MM.1S (cell line): Measurements from ENCODE around the gene AK9.
A peak's percentile ranks its signal among the peaks of the same experiment; 100 is the strongest.

Experiments used
- DNase-seq: peaks from one replicate; pipeline ENCODE4 v3.0.0-alpha.2; 2015
- H2AFZ ChIP-seq: fragments of 300-600 bp; sonication (generic); 2 replicates; pipeline ENCODE4 v1.6.0; 2016; ENCODE audit warnings: antibody characterized with exemption, low read length
- H3F3A ChIP-seq: fragments of 300-600 bp; sonication (generic); 2 replicates; pipeline ENCODE4 v1.6.1; 2016; ENCODE audit warnings: mild to moderate bottlenecking, antibody characterized with exemption, low read length, moderate library complexity, mixed read lengths; ENCODE audit not compliant: insufficient read depth
- H3K27ac ChIP-seq: fragments of 300-600 bp; sonication (generic); 2 replicates; pipeline ENCODE4 v1.5.1; 2016; ENCODE audit warnings: mild to moderate bottlenecking, low read length
- H3K27me3 ChIP-seq: fragments of 300-600 bp; sonication (generic); replicated peaks from 2 replicates; pipeline ENCODE4 v1.6.0; 2016; ENCODE audit warnings: low read length; ENCODE audit not compliant: insufficient read depth
- H3K36me3 ChIP-seq: fragments of 300-600 bp; sonication (generic); replicated peaks from 2 replicates; pipeline ENCODE4 v1.6.1; 2016; ENCODE audit warnings: mild to moderate bottlenecking, low read length, mixed read lengths; ENCODE audit not compliant: insufficient read depth
- H3K4me1 ChIP-seq: fragments of 300-600 bp; sonication (generic); 2 replicates; pipeline ENCODE4 v1.6.1; 2016; ENCODE audit warnings: low read length, mixed read lengths
- H3K4me2 ChIP-seq: fragments of 300-600 bp; sonication (generic); 2 replicates; pipeline ENCODE4 v1.6.0; 2016; ENCODE audit warnings: low read depth, low read length
- H3K4me3 ChIP-seq: fragments of 300-600 bp; sonication (generic); 2 replicates; pipeline ENCODE4 v1.5.1; 2016; ENCODE audit warnings: low read length, mixed read lengths
- H3K79me2 ChIP-seq: fragments of 300-600 bp; sonication (generic); 2 replicates; pipeline ENCODE4 v1.6.1; 2016; ENCODE audit warnings: mixed run types, low read length, mixed read lengths
- H3K9ac ChIP-seq: fragments of 300-600 bp; sonication (generic); 2 replicates; pipeline ENCODE4 v1.6.1; 2016; ENCODE audit warnings: low read length, mixed read lengths
- H3K9me2 ChIP-seq: fragments of 300-600 bp; sonication (generic); replicated peaks from 2 replicates; pipeline ENCODE4 v1.6.1; 2016; ENCODE audit warnings: mild to moderate bottlenecking, low read length, mixed read lengths; ENCODE audit not compliant: insufficient read depth
- H3K9me3 ChIP-seq: fragments of 300-600 bp; sonication (generic); replicated peaks from 2 replicates; pipeline ENCODE4 v1.6.1; 2016; ENCODE audit warnings: mild to moderate bottlenecking, low read length, mixed read lengths; ENCODE audit not compliant: insufficient read depth
- H4K20me1 ChIP-seq: fragments of 300-600 bp; sonication (generic); 2 replicates; pipeline ENCODE4 v1.6.1; 2016; ENCODE audit warnings: mild to moderate bottlenecking, low read length, moderate library complexity, mixed read lengths; ENCODE audit not compliant: insufficient read depth
- EZH2 ChIP-seq: fragments of 300-600 bp; sonication (generic); optimal IDR thresholded peaks from 2 replicates; pipeline ENCODE3; 2017; ENCODE audit warnings: low read depth, mild to moderate bottlenecking, antibody characterized with exemption, low read length, mixed read lengths
- EZH2phosphoT487 ChIP-seq: fragments of 300-600 bp; sonication (generic); IDR thresholded peaks from 2 replicates; pipeline ENCODE4 v1.6.1; 2018; ENCODE audit warnings: antibody characterized with exemption, low read length
- TF ChIP-seq, protein P1 (sequence below): fragments of 300-600 bp; sonication (generic); IDR thresholded peaks from 2 replicates; pipeline ENCODE4 v1.5.1; 2016; ENCODE audit warnings: antibody characterized with exemption, low read length, mixed read lengths

The AK9 gene

DNA sequence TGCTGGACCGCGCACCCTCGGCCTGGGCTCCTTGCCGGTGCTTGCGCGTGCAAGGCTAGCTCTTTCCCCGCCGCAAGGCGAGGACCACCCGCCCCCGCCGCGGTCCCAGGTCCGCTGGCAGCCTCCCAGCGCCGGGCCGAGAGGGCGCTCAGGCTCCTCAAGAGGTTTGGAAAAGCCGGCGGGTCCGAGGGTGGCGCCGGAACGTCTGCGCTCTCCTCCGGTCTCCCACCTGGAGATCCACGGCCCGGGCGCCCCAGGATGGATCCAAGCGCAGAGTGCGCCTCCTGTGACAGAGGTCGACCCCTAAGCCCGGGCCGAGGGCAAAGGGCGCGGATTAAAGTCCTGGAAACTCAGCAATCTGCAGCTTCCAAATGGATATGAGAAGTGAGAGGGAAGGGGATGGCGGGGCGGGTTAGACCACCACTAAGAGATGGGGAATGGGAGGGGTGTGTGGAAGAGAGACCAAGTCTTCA, 234.9 kb downstream of the AK9 start:
- Histone ChIP-seq H3K9me2 (no peaks in the 10 kb centered on the region), H3K4me1 (peaks cover 51% of the 10 kb centered on the region), H3K27me3 (no peaks in the 10 kb centered on the region), H3K4me3 (peak overlapping the region; percentile 85), H3K79me2 (peaks cover 49% of the 10 kb centered on the region), H3K27ac (peak overlapping the region; percentile 62; the same call in 1 of the 2 replicates), H3F3A (peaks cover 45% of the 10 kb centered on the region), H4K20me1 (no peaks in the 10 kb centered on the region), H3K36me3 (no peaks in the 10 kb centered on the region), H3K4me2 (peak overlapping the region; percentile 98), H3K9me3 (no peaks in the 10 kb centered on the region), H3K9ac (peak overlapping the region; percentile 76), H2AFZ (peak overlapping the region; percentile 47)
- DNase-seq: peak; percentile 21
- TF ChIP-seq EZH2phosphoT487 (no peak), EZH2 (no peak)
- TF ChIP-seq, protein P1, sequence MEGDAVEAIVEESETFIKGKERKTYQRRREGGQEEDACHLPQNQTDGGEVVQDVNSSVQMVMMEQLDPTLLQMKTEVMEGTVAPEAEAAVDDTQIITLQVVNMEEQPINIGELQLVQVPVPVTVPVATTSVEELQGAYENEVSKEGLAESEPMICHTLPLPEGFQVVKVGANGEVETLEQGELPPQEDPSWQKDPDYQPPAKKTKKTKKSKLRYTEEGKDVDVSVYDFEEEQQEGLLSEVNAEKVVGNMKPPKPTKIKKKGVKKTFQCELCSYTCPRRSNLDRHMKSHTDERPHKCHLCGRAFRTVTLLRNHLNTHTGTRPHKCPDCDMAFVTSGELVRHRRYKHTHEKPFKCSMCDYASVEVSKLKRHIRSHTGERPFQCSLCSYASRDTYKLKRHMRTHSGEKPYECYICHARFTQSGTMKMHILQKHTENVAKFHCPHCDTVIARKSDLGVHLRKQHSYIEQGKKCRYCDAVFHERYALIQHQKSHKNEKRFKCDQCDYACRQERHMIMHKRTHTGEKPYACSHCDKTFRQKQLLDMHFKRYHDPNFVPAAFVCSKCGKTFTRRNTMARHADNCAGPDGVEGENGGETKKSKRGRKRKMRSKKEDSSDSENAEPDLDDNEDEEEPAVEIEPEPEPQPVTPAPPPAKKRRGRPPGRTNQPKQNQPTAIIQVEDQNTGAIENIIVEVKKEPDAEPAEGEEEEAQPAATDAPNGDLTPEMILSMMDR: peak; percentile 13; the same call in 1 of the 2 replicates

DNA sequence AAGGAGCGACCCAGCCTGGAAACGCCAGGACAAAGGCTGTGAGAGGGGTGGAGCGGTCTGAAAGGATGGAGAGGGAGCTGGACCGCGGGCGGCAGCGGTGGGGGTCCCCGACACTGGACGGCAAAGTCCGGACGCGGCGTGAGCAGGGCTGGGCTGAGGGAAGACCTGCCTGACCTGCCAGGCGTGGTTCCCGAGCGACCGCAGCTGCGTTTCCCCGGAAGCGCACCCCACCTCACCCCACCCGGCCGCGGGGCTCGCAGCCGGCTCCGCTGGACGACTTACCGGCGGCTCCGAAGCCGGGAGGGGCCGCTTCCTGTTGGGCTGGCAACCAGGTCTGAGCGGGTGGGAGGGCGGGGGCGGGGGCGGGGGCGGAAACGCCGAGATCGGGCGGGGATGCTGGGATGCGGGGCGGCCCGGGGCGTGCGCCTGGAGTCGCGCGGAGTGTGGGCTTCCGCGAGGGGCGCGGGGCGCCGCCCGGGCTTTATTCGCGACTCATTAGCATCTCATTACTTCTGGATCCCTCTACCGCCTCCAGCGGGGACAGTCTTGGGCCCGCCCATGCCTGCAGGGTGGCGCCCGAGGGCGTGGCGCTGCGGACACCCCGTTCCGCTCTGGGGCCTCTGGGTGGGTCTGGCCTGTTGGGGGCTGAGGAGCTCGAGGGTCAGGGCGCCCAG, 235.4 kb downstream of the AK9 start, which contains the start of gene MICAL1:
Gene MICAL1 (minus strand): TSS at position 336 of the 674 bp plus-strand sequence. CDS start 1,576 bp downstream, outside the sequence.
- H3K9me3 ChIP-seq: no peaks in the 10 kb centered on the region
- peaks cover 40% of the 10 kb centered on the region for H3F3A ChIP-seq
- peak within 1 kb of the TSS; percentile 98 for H3K4me2 ChIP-seq
- TF ChIP-seq EZH2phosphoT487 (no peak), EZH2 (no peak)
- TF ChIP-seq, protein P1: peak; percentile 30
- peak; percentile 84 for DNase-seq
- no peaks in the 10 kb centered on the region for H3K36me3 ChIP-seq
- no peaks in the 10 kb centered on the region for H3K27me3 ChIP-seq
- peak within 1 kb of the TSS; percentile 82 for H2AFZ ChIP-seq
- H3K4me3 ChIP-seq: peak within 1 kb of the TSS; percentile 94
- peak within 1 kb of the TSS; percentile 87 for H3K9ac ChIP-seq
- no peaks in the 10 kb centered on the region for H4K20me1 ChIP-seq
- H3K4me1 ChIP-seq: peaks cover 50% of the 10 kb centered on the region
- no peaks in the 10 kb centered on the region for H3K9me2 ChIP-seq
- H3K79me2 ChIP-seq: peaks cover 49% of the 10 kb centered on the region
- peak within 1 kb of the TSS; percentile 86 for H3K27ac ChIP-seq

DNA sequence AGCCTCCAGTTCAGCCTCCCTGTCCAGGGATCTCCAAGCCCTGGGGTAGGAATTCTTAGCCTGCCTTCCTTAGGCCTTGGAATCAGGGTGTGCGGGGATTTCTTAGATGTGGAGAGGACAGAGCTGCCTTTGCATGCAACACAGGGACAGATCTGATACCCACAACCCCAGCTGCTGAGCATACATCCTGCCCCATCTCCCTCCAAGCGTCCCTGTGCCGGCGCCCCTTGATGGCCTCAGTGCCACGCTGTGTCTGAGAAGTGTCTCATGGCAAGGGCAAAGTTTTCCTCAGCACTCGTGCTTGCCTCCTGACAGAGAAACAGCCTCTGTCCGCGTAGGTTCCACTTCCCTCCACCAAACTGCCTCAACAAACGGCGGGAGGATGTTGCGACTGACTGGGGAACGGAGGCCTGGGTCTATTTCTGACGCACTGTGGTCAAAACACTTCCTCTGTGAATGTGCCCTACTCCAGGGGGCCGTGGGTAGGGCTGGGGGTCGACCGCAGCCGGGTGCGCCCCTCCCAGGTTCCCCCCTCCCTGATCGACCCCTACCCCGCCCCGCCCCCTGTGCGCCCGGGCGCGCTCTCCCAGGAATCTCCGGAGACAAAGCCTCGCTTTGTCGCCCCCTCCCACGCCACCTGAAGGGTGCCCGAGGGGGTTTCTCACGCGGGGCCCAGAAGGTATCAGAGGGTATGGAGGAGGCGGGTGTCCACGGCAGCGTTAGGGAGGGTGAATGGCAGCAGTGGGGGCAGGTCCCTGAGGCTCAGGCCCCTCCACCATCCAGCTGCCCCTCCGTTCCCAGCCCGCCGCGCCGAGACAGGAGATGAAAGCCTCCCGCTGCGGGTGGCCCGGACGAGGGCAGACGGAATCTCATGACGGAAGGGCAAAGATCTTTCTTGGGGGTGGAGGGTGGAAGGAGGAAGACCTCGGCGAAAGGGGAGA, 236.2 kb downstream of the AK9 start:
- peak overlapping the region; percentile 79 for H3K4me2 ChIP-seq
- H3K27me3 ChIP-seq: no peaks in the 10 kb centered on the region
- H3K9ac ChIP-seq: peak overlapping the region; percentile 87
- H3K4me1 ChIP-seq: peaks cover 47% of the 10 kb centered on the region
- peak overlapping the region; percentile 86 for H3K27ac ChIP-seq
- no peaks in the 10 kb centered on the region for H3K36me3 ChIP-seq
- no peak for TF ChIP-seq EZH2phosphoT487
- TF ChIP-seq, protein P1: no peak
- TF ChIP-seq EZH2: no peak
- H3F3A ChIP-seq: peaks cover 32% of the 10 kb centered on the region
- no peaks in the 10 kb centered on the region for H3K9me2 ChIP-seq
- no peaks in the 10 kb centered on the region for H3K9me3 ChIP-seq
- DNase-seq: peak; percentile 61
- H4K20me1 ChIP-seq: no peaks in the 10 kb centered on the region
- H2AFZ ChIP-seq: peak overlapping the region; percentile 82
- H3K4me3 ChIP-seq: peak overlapping the region; percentile 94
- H3K79me2 ChIP-seq: peaks cover 49% of the 10 kb centered on the region
